Activated CD8-positive, alpha-beta memory T cell treated with anti-CD3 and anti-CD28 coated beads, Interleukin-2, amount 50 U/mL, for 24 hours (primary cell): ENCODE results near the gene PDE4D.
"Not testable (repeated sequence)": the region's sequence is repeated elsewhere in the genome, so short reads cannot be mapped to it uniquely, and the experiment has no call there.

ENCODE experiments used
- DNase-seq: peaks from one replicate; pipeline ENCODE4 v3.0.0-alpha.2; 2020; ENCODE audit errors: extremely low read depth

Gene PDE4D

DNA sequence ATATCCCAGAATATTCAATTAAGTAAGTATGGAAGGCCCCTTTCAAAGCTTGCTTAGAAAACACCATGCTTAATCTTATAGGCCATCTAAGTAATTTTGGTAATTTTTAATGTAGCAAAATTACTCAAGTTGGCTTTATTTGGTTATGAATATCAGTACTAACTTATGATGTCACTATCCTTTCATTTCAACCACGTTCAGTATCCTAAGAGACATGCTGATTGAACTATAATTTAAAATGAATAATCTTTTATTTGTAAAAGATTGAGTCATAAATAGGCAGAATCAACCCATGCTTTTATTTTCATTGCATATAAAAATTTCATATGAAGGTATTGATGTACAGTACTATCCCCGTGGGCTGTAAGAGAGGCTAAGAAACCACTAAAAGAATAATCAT, 923.7 kb downstream of the PDE4D start:
- DNase-seq, result no peak

DNA sequence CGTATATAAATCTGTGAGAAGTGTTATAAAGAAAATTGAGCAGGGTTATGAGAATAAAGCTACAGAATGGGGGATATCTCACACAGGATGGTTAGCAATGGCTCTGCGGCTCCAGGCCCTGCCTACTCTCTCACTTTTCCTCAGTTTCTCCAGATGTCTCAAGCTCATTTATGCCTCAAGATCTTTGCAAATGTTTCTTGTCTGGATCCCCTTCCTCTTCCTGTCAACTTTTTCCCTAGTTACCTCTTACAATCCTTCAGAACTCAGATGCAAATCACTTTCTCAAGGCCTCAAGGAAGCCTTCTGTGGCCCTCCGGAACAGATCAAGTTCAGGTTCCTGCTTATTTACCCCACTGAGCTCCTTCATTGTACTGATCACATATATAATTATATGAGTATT, 924.3 kb downstream of the PDE4D start:
- DNase-seq, result no peak

DNA sequence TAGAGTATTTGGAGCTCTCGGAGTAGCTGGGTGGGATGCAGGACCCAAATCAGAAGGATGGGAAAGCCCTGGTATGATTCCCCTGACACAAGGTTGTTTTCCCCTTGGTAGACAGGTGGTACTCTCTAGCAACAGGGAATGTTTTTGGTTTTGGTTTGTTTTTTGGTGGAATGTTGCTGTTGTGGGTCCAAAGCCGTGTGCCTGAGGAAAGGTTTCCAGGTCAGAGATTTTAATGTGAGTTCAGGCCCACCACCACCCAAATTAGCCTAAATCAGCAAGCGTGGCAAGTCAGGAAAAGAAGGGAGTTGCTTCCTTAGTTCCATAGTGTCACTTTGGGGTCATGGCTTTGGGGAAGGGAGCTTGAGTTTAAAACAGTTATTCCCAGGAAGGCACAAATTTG, 925.2 kb downstream of the PDE4D start:
- DNase-seq, result no peak

DNA sequence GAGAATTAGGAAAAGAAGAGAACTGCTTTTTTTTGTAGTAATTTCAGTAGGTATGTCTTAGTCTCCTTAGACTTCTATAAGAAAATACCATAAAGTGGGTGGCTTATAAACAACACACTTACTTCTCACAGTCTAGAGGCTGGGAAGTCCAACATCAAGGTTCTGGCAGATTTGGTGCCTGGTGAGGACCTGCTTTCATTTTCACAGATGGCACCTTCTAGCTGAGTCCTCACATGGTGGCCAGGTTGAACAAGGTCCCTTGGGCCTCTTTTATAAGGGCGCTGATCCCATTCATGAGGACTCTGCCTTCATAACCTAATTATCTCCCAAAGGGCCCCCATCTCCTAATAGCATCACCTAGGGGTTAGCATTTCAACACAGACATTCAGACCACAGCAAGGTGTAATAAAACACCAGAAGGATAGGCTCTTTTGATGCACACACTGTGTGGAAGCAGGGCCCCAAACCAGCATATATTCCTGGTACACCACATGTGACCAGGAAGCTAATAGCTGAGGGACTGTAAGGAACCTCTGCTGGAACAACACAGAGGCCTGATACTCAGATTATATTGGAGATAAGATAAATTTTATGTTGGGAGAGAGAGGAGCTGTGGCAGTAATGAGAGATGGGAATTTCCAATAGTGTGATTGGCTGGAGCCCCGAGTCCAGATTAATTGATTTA, 925.8 kb downstream of the PDE4D start:
- DNase-seq, result no peak

DNA sequence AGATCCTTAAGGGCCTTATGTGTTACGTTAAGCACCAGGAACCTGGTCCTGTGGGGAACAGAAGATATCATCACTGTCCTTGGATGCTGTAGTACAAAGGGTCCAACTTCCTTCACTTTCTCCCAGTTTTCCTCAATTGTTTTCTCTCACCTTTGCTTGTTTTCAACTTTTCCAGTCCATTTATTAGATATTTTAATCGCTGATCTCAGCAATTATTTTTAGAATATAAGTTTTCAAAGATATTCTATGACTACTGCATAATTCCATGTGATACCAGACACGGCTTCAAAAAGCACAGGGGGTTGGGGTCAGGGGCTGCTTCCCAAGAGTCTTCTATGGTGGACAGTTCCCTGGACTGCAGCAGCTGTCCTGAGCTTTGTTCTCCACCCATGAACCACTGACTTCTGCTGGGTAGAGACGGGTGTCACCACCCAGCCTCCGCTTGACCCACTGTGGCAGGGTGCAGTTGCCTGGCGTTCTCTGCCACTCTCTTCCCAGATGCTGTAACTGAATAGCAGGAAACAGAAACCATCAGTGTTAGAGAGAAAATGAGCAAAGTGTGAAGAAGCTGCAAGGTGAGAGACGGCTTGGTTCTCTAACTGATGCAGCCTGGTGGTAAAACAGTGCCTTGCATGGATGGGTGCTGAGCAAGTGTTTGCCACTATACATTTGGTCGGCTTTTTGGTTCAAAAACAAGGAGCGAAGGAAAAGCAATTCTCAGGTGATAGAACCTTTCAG, 927.7 kb downstream of the PDE4D start:
- no peak for DNase-seq

DNA sequence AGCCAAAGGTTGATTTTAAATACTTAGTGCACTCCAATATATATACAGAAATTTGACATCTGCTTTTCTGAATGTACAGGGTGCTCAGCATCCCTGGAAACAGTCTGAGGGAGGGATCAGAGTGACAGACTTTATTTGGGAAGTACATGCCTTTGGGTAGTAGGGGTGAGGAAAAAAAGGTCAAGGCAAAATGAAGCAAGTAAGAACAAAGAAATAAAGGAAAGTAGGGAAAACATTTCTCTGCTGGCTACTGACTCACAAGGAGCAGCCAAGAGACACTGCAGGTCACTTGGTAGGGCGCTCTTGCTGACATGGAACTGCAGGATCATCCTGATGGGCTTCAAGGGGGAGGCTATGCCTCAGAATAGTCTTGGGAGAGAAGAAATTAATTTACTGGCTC, 929.7 kb downstream of the PDE4D start:
- DNase-seq, result no peak

DNA sequence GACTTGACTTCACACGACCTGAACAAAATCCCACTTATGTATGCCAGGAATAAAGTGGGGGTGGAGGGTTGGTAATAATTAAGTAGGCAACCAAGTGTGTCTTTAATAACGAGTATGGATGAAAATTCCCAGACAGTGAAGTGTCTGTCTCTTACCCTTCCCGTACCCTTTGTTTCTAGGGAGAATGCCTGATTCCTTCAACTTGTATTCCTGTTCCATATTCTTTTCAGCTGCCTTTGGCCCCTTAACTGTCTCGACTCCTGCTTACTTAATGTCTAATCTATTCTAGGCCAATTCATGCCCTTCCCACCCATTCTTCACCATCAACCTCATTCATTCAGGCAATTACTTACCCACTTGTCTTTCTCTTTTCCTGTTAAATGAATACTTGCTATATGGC, 930.2 kb downstream of the PDE4D start:
- DNase-seq, result no peak

DNA sequence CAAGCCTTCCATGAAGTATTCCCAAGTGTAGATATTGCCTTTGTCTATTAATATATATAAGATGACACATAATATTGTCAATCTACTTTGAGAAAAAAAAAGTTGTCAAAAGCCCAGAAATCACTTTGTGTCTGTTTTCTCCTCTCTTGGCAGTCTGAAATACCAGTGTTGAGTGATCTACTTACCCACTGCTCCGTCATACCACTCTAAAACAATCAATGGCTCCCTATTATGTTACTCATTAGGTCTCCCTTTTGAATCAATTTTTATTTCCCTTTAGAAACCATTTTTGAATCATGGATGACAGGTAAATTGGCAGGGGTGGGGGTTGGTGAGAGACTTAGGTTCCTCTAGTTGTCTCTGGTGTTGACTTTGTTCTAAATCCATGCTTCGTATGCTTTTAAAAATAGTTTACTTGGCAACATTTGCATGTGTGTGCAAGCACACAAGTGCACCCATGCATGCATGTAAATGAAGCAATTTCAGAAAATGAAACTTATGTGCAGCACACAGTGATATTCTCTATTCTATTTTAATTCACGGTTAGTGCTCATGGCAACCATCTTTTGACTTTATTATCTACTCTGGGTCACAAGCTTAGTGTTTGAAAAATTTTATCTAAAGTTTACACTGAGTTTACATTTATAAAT, 931.8 kb downstream of the PDE4D start:
- no peak for DNase-seq

DNA sequence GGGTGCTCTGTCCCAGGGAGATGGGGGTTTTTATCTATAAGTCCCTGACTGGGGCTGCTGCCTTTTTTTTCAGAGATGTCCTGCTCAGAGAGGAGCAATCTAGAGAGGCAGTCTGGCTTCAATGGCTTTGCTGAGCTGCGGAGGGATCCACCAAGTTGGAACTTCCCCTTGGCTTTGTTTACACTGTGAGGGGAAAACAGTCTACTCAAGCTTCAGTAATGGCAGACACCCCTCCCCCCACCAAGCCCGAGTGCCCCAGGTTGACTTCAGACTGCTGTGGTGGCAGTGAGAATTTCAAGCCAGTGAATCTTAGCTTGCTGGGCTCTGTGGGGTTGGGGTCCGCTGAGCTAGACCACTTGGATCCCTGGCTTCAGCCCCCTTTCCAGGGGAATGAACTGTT, 934.8 kb downstream of the PDE4D start:
- no peak for DNase-seq

DNA sequence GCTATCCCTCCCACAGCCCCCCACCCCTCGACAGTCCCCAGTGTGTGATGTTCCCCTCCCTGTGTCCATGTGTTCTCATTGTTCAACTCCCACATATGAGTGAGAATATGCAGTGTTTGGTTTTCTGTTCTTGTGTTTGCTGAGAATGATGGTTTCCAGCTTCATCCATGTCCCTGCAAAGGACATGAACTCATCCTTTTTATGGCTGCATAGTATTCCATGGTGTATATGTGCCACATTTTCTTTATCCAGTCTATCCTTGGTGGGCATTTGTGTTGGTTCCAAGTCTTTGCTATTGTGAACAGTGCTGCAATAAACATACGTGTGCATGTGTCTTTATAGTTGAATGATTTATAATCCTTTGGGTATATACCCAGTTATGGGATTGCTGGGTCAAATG, 940.3 kb downstream of the PDE4D start:
- DNase-seq, result not testable (repeated sequence)

DNA sequence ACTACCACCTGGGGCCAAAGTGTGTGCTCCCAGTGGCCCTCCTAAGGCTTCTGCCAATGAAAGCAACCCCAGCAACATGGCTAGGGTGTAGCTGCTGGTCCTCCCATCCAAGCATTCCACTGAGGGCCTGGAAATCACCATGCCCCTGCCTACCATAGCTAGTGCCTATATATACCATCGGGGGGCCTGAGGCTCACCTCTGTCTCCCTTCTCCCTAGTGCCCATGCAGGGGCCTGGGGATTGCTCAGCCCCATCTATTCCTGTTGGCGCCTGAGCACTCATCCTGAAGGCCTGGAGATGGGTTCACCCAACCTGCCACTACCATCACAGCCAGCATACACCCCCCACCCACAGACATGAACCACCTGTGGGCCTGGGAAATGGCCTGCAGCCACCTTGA, 943.3 kb downstream of the PDE4D start:
- no peak for DNase-seq

DNA sequence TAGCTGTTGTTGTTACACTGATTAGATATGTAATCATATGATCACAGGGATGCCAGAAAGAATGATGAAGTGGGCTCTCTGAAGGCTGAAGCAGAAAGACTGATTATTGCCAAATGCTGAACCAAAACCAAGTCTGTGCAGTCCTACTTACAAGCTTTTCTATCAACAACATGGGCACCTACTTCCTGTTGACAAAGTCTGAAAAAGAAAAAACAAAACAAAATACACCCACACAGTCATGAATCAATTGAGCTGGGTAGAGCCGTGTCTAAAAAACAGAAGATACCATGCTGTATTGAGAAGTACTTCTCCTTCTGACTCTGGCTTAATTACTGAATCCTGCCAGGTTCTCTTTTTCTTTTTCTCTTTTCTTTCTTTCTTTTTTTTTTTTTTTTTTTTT, 947.3 kb downstream of the PDE4D start:
- DNase-seq, result no peak

DNA sequence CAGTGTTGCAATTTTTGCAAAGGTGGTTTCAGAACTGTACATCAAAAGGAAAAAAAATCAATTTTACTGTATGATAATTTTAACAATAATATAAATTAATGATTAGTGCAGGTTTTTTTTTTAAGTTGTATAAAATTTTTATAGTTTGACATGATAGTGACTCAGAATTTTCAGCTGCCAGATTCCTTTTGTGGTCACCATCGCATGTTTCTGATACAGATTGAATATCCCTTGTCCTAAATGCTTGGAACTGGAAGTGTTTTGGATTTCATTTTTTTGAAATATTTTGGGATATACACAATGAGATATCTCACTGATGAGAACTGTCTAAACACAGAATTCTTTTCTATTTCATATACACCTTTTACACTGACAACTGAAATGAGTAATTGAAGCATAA, 949.3 kb downstream of the PDE4D start:
- no peak for DNase-seq

DNA sequence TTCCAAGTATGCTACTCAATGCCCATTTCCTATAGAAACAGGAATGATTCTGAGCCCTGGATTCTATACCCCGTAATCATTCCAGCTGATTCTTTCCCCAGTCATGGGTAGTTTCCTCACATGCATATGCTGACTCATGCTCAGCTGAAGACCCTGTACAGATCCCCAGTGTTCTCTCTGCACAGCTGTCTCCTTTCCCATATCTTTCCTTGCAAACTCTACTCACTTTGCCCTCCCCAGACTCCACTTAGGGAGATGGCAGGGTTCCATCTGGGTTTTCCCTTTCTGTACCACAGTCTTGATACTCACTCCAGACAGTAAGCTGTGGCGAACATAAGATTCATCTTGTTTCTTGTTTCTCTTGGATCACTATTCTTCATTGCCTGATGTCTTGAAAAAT, 953.1 kb downstream of the PDE4D start:
- no peak for DNase-seq

DNA sequence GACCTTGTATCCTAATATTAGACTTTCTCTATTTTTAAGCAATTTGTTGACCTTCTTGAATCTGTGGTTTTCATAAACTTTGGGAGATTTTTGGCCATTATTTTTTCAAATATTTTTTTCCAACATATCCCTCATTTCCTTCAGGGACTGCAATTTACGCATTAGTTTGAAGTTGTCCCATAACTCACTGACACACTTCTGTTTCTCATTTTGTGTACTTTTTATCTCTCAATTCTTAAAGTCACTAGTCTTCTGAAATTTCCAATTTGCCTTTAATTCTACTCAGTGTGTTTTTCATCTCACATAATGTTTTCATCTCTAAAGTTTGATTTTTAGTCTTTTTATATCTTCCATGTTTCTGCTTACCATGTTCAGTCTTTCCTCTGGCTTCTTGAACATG, 953.9 kb downstream of the PDE4D start:
- no peak for DNase-seq

DNA sequence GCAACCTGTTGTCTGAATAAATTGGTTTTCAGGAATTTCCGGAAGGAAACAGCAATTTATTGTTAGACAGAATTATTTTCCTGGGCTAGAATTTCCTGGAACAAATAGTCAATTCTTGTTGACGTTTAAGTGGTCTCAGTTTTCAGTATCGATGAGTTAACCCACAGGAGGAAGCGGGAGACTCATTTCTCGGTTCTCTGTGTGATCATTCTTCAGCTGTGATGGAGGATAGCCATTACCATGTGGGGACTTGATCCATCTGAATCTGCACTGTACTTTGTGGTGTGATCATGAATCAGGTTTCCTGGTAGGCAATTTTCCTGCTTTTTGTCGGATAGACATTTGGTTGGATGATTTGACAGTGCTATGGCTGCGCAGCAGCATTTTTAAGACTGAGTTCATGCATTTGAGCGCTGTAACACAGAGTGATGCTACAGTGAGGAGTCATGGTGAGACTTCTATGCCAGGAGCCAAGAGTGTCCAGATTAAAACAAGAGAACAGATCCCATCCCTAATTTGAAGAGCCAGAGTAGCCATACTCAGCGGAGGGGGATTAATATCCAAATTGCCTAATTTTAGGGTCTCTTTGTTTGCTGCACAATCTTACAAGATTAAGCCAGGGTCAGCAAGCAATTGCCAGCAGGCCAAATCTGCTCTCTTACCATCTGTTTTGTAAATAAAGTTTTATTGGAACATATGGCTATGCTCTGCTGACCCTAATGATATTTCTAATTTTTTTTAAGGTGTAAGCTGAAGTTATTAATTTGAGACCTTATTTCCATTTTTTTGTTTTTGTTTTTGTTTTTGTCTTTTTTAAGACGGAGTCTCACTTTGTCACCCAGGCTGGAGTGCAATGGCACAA, 954.7 kb downstream of the PDE4D start:
- DNase-seq, result no peak

DNA sequence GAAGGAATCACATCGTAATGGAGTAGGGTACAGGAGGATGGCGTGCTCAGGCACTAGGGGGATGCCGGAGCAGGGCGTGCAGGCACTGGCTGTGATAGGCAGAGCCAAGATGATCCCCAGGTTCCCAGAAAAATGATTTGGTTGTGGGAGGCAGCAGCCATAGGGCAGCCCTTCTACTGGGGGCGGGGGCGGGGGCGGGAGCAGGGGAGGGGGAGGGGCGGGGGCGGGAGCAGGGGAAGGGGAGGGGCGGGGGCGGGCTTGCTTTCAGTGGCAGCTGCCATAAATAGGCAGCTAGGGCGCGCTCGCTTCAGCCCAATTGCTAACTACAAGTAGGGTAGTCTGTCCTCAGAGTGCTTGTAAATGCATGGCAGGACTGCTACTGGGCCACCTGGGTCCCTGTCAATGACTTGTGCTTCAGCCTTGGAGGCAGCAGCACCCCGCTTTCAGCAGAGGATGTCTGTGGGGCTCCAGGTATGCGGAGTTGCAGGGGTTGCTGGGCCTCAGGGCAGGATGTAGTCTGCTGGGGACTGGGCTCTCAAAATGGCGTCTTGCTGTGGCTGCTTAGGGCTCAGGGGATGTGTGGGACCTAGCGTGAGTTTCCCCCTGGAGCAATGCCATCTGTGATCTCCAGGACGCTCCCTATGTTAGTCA, 956.4 kb downstream of the PDE4D start:
- DNase-seq, result no peak

DNA sequence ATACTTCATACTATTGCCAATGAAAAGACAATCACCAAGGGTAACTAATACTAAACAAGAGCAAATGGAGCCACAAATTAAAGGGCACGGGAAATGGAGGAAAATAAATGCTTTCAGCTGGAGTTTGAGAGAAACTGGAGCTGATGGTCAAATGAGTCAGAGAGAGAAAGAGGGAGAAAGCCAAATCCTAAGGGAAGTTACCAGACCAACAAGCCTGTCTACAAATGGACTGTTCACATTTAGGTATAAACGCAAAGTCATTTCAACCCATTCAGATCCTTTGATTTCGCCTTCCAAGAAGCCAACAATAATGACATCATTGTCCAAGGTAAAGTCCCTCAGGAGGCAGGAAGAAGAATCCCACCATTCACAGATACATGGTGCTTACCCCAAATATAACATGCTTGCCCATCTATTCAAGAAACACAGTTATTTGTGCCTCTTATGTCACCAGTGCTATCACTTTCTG, 958.9 kb downstream of the PDE4D start:
- DNase-seq, result no peak

DNA sequence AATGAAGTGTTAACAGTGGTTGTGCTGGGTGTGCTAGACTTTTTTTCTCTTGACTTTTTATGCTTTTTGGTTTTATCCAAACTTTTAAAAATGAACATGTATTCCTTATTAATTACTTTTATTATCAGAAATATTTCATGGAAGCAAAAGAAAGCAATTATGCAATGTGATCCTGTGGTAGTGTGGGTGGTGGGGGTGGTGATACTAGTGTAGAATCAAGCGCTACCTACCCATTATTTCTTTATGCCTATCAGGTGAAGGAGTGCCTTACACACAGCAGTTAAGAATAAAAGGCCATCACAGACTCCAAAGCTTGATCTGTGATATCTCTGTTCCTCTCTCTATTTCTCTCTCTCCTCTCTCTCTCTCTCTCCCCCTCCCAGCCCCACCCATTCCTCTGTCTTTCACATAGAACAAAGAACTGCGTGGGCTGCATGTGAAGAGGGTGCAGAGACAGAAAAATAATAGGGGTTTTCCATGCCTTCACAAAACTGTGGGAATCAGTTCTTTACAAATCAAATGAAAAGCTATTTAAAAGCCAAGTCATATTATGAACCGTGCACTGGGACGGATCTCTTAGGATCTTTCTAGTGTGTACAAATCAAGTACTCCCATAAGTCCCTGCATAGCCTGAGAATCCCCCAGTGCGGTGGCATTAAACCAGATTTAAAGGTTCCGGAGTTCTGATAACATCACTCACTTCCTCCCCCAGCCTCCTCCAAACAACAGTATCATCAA, 959.5 kb downstream of the PDE4D start:
- DNase-seq, result no peak

DNA sequence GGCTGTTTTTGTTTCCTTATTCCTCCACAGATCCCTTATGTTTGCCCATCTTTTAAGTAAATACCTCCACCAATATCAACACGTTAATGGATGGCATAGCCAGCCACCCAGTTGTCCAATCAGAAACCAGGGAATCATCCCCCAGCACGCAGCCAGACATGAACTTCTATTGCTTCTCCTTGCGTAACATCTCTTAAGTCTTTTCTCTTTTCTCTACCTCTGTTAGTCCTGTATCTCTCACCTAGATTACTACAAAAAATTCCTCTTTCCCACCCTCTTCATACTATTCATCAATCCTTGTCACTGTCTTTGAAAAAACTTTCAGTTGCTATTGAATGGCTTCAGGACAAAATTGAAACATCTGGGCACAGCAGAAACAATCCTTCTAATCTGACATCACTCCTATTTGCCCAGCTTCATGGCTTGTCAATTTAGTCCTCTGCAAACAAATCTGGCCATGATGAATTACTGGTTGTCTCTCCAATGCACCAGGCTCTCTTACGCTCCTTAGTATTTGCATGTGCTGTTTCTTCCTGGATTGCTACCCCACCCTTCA, 961.4 kb downstream of the PDE4D start:
- DNase-seq, result no peak

DNA sequence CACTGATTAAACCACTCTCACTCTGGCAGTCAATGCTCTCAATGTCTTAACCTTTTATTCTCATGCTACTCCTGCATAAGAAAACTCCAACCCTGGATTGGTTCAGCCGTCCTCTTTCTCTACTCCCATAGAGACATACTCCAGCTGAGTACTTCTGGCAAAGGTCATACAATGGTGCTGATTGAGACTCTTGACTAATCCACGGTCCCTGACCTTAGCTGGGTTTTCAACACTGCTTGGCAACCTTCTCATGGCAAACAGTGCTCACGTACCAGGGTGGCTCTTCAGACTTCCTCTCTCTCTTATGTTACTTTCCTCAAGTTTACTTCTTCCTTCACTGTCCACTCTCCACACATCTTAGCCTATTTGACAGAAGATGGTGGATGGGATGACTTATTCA, 963.0 kb downstream of the PDE4D start:
- DNase-seq, result no peak
